Brain microvascular endothelial cell (primary cell): ENCODE data around the gene SH3RF2.

Source experiments
- DNase-seq: peaks from one replicate; pipeline ENCODE4 v3.0.0-alpha.2; 2020
- H3K27ac ChIP-seq: fragments of 250-450 bp; sonication (Bioruptor Pico); 2 replicates; pipeline ENCODE4 v1.5.1; 2020; ENCODE audit warnings: mild to moderate bottlenecking, moderate library complexity
- H3K27me3 ChIP-seq: fragments of 250-450 bp; sonication (Bioruptor Pico); replicated peaks from 2 replicates; pipeline ENCODE4 v1.5.1; 2020; ENCODE audit warnings: mild to moderate bottlenecking
- H3K36me3 ChIP-seq: fragments of 250-450 bp; sonication (Bioruptor Pico); replicated peaks from 2 replicates; pipeline ENCODE4 v1.5.1; 2020; ENCODE audit warnings: mild to moderate bottlenecking
- H3K4me3 ChIP-seq: 2 replicates; pipeline ENCODE4 v1.5.1; 2011; ENCODE audit warnings: low read depth, mild to moderate bottlenecking, control low read depth, low read length, moderate library complexity
- in situ Hi-C: cut with HindIII; loops from 2 replicates; pipeline ENCODE4 v1.10.0; 2017; ENCODE audit warnings: low sequenced_read_pairs, low pct_ligation_motif_present
- TF ChIP-seq, protein P1 (sequence below): IDR thresholded peaks from 2 replicates; pipeline ENCODE4 v1.5.1; 2011; ENCODE audit warnings: low read depth, mild to moderate bottlenecking, moderate library complexity, low read length, control low read depth, inconsistent platforms; ENCODE audit errors: missing control alignments

SH3RF2 gene

GRCh38 chr5:146024034-146024433 lies 87.7 kb downstream of the SH3RF2 start:
- Histone ChIP-seq H3K36me3 (no peaks in the 10 kb centered on the region), H3K27ac (no peak overlapping the region), H3K4me3 (no peak overlapping the region), H3K27me3 (no peaks in the 10 kb centered on the region)
- in situ Hi-C loops, result no loop called here
- TF ChIP-seq, protein P1, sequence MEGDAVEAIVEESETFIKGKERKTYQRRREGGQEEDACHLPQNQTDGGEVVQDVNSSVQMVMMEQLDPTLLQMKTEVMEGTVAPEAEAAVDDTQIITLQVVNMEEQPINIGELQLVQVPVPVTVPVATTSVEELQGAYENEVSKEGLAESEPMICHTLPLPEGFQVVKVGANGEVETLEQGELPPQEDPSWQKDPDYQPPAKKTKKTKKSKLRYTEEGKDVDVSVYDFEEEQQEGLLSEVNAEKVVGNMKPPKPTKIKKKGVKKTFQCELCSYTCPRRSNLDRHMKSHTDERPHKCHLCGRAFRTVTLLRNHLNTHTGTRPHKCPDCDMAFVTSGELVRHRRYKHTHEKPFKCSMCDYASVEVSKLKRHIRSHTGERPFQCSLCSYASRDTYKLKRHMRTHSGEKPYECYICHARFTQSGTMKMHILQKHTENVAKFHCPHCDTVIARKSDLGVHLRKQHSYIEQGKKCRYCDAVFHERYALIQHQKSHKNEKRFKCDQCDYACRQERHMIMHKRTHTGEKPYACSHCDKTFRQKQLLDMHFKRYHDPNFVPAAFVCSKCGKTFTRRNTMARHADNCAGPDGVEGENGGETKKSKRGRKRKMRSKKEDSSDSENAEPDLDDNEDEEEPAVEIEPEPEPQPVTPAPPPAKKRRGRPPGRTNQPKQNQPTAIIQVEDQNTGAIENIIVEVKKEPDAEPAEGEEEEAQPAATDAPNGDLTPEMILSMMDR, result no peak
- DNase-seq, result no peak

DNA sequence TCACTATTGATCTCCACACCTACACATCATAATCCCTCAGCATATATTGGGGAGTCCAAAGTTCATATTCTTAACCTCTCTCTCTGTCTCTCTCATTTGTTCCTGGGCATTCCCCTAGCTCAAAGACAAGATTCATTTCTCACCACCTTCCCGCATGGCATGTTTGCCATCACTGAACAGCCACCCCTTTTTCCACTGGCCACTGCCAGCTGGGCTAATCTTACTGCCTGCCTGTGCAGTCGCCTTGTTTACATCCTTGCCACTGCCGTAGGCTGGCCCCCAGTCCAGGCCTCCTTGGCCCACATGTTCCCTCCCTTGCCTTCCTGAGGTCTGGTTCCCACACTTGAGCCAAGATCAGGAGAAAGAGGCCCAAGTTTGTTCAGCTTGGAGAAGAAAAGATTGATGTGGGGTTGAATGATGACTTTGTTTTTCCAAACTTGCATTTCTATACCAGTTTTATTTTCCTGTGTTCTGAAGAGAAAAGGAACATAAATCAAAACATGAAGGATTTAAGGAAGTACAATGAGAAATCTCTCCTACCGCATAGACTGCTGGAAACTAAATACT lies 88.8 kb downstream of the SH3RF2 start:
- no peak overlapping the region for H3K4me3 ChIP-seq
- H3K36me3 ChIP-seq, result no peaks in the 10 kb centered on the region
- DNase-seq, result no peak
- TF ChIP-seq, protein P1, result no peak
- no peak overlapping the region for H3K27ac ChIP-seq
- no peaks in the 10 kb centered on the region for H3K27me3 ChIP-seq
- in situ Hi-C loops, result no loop called here

GRCh38 chr5:146025681-146026080 lies 89.3 kb downstream of the SH3RF2 start:
- Histone ChIP-seq H3K27me3 (no peaks in the 10 kb centered on the region), H3K4me3 (no peak overlapping the region), H3K36me3 (no peaks in the 10 kb centered on the region), H3K27ac (no peak overlapping the region)
- TF ChIP-seq, protein P1, result no peak
- no peak for DNase-seq
- in situ Hi-C loops, result no loop called here

- in situ Hi-C loops, result no loop called here
- H3K27ac ChIP-seq, result no peak overlapping the region
- no peak overlapping the region for H3K4me3 ChIP-seq
- H3K36me3 ChIP-seq, result no peaks in the 10 kb centered on the region
- no peak for DNase-seq
- H3K27me3 ChIP-seq, result no peaks in the 10 kb centered on the region
- TF ChIP-seq, protein P1, result no peak
These were observed 90.1 kb downstream of the SH3RF2 start for GRCh38 chr5:146026307-146027010.

GRCh38 chr5:146027751-146028150 lies 91.4 kb downstream of the SH3RF2 start:
- no peak overlapping the region for H3K27ac ChIP-seq
- H3K27me3 ChIP-seq, result no peaks in the 10 kb centered on the region
- in situ Hi-C loops, result no loop called here
- TF ChIP-seq, protein P1, result no peak
- no peaks in the 10 kb centered on the region for H3K36me3 ChIP-seq
- DNase-seq, result no peak
- H3K4me3 ChIP-seq, result no peak overlapping the region
